ENCODE results near the gene OR12D2. TPM values are rescaled to one million over a fixed set of nuclear protein-coding genes. Genes with fewer than 3 reads are reported as not detected.

The OR12D2 gene
- total RNA-seq, 1 donor from 2014 or later: not detected

DNA sequence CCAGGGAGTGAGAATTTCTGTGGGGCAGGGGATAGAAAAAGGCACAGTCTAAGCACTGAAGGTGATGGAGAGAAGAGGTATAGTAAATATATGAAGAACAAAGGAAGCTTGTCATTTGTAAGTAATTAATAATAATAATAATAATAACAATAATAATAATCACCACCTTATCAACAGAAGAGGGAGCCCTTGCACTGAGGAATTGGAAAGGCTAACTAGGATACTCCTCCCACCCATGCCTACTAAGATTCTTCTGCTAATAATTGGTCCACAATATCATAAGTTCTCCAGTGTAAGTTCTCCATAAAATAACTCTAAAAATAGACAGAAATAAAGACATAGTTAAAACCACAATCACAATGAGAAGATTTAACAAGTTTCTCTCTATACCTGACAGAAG lies 19.4 kb upstream of the OR12D2 start:
- Histone ChIP-seq H3K4me3 (no peak overlapping the region), H3K27ac (replicated peaks) (no peak overlapping the region), H3K36me3 (no peaks in the 10 kb centered on the region), H3K4me1 (no peaks in the 10 kb centered on the region), H3K9me3 (replicated peaks) (peaks cover 4% of the 10 kb centered on the region), H3K27me3 (ENCODE audit: low read depth) (no peaks in the 10 kb centered on the region)
- no peak for TF ChIP-seq CTCF (IDR thresholded peaks at IDR 0.05; ENCODE audit: borderline replicate concordance)
- intact Hi-C loops (cut with micrococcal nuclease): no loop called here
- DNase-seq: no peak

DNA sequence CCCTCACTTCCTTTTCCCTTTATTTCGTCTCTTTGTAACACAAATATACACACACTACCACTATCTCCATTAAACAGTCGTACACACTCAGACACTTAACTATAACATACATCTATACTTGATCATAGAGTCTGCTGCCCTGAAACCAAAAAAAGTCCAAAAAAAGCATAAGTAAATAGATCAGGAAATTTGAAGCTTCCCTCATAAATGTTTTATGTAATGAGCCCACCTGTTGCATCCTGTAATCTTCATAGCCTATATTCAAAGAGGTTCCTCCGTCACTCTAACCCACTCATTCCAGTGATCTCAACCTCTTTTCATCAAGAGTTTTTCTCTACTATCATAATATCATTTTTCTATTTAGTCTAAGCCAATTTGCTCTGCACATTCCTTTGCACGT lies 6.9 kb upstream of the OR12D2 start:
- H3K36me3 ChIP-seq: no peaks in the 10 kb centered on the region
- intact Hi-C loops (cut with micrococcal nuclease): no loop called here
- no peak overlapping the region for H3K27ac ChIP-seq (replicated peaks)
- H3K4me3 ChIP-seq: no peak overlapping the region
- H3K4me1 ChIP-seq: no peaks in the 10 kb centered on the region
- no peak for TF ChIP-seq CTCF (IDR thresholded peaks at IDR 0.05; ENCODE audit: borderline replicate concordance)
- no peaks in the 10 kb centered on the region for H3K9me3 ChIP-seq (replicated peaks)
- DNase-seq: no peak
- peaks cover 10% of the 10 kb centered on the region for H3K27me3 ChIP-seq (ENCODE audit: low read depth)

- Histone ChIP-seq H3K27me3 (ENCODE audit: low read depth) (no peaks in the 10 kb centered on the region), H3K27ac (replicated peaks) (no peak overlapping the region), H3K4me1 (no peaks in the 10 kb centered on the region), H3K9me3 (replicated peaks) (no peaks in the 10 kb centered on the region), H3K4me3 (no peak overlapping the region), H3K36me3 (no peaks in the 10 kb centered on the region)
- no peak for TF ChIP-seq CTCF (IDR thresholded peaks at IDR 0.05; ENCODE audit: borderline replicate concordance)
- DNase-seq: no peak
- intact Hi-C loops (cut with micrococcal nuclease): no loop called here
Observed at GRCh38 chr6:29399525-29399924, 4.1 kb downstream of the OR12D2 start.

DNA sequence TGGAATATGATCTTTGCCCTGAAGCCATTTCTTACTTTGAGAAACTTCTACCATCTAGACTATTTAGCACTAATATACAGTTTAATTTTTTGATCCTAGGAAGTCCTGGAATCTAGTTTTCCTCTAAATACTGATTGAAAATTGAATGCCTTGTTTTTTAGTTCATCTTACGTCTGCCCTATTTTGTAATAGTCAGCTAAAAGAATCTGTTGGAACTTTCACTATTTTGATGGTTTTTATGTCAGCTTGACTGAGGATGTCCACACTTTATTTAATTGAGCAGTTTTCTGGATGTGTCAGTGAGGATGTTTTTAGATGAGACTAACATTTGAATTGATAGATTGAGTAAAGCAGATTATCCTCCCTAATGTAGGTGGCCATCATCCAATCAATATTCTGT lies 8.4 kb downstream of the OR12D2 start:
- no peak overlapping the region for H3K27ac ChIP-seq (replicated peaks)
- peaks cover 16% of the 10 kb centered on the region for H3K9me3 ChIP-seq (replicated peaks)
- H3K4me3 ChIP-seq: no peak overlapping the region
- H3K36me3 ChIP-seq: no peaks in the 10 kb centered on the region
- no peak for TF ChIP-seq CTCF (IDR thresholded peaks at IDR 0.05; ENCODE audit: borderline replicate concordance)
- H3K4me1 ChIP-seq: no peaks in the 10 kb centered on the region
- no peak for DNase-seq
- no peaks in the 10 kb centered on the region for H3K27me3 ChIP-seq (ENCODE audit: low read depth)
- intact Hi-C loops (cut with micrococcal nuclease): no loop called here

GRCh38 chr6:29414588-29414987 lies 19.2 kb downstream of the OR12D2 start, which contains the start of gene OR12D1:
Gene OR12D1, plus strand, starts transcription at chr6:29414928.
- Histone ChIP-seq H3K4me3 (no peak within 1 kb of the TSS), H3K27me3 (ENCODE audit: low read depth) (no peaks in the 10 kb centered on the region), H3K9me3 (replicated peaks) (peaks cover 22% of the 10 kb centered on the region), H3K27ac (replicated peaks) (no peak within 1 kb of the TSS), H3K36me3 (no peaks in the 10 kb centered on the region), H3K4me1 (no peaks in the 10 kb centered on the region)
- TF ChIP-seq CTCF (IDR thresholded peaks at IDR 0.05; ENCODE audit: borderline replicate concordance): no peak
- intact Hi-C loops (cut with micrococcal nuclease): no loop called here
- DNase-seq: no peak

DNA sequence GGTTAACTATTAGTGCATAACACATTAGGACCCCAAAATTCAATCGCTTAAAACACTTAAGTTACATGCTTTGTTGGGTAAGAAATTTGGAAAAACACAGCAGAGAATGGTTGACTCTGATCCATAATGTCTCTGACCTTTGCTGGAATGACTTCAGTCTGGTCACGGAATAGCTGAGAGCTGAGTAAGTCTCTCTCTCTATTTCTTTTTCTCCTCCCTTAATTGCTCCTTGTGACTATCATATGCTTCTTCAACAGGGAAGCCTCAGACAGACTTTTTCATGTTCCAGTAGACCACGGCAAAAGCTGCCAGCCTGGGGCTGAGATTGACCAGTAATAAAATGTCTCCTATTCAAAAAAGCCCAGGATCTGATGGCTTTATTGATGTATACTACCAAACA lies 24.1 kb downstream of the OR12D2 start:
- peaks cover 16% of the 10 kb centered on the region for H3K9me3 ChIP-seq (replicated peaks)
- DNase-seq: no peak
- H3K36me3 ChIP-seq: no peaks in the 10 kb centered on the region
- H3K4me1 ChIP-seq: no peaks in the 10 kb centered on the region
- H3K27ac ChIP-seq (replicated peaks): no peak overlapping the region
- intact Hi-C loops (cut with micrococcal nuclease): no loop called here
- no peaks in the 10 kb centered on the region for H3K27me3 ChIP-seq (ENCODE audit: low read depth)
- no peak overlapping the region for H3K4me3 ChIP-seq
- no peak for TF ChIP-seq CTCF (IDR thresholded peaks at IDR 0.05; ENCODE audit: borderline replicate concordance)

All from left ventricle myocardium inferior (tissue), 1 donor.